ENCODE data around the gene PER1.

The PER1 gene

GRCh38 chr17:8144401-8145231, 7.6 kb downstream of the PER1 start:
- H3K4me3 ChIP-seq, result no peak overlapping the region
- no peak for TF ChIP-seq CTCF (IDR thresholded peaks at IDR 0.05)
- peaks cover 100% of the 10 kb centered on the region in 3 donors for H3K36me3 ChIP-seq
- intact Hi-C loops (cut with DNase I; ENCODE audit: low total_unique reads), result no loop called here
- no peaks in the 10 kb centered on the region for H3K27me3 ChIP-seq
- peaks cover 0 to 71% (median 33%) of the 10 kb centered on the region in 4 donors for H3K4me1 ChIP-seq
- DNase-seq, result no peak
- no peaks in the 10 kb centered on the region for H3K9me3 ChIP-seq
- peak overlapping the region; percentile 99 to 100 for H3K27ac ChIP-seq

- Histone ChIP-seq H3K36me3 (peaks cover 94 to 97% (median 95%) of the 10 kb centered on the region in 3 donors), H3K27me3 (no peaks in the 10 kb centered on the region), H3K4me1 (peaks cover 0 to 71% (median 30%) of the 10 kb centered on the region in 4 donors), H3K4me3 (no peak overlapping the region), H3K9me3 (no peaks in the 10 kb centered on the region), H3K27ac (peak overlapping the region; percentile 29 to 100)
- peak in 1 of 2 donors; percentile 24 for DNase-seq
- intact Hi-C loops (cut with DNase I; ENCODE audit: low total_unique reads), result no loop called here
- TF ChIP-seq CTCF (IDR thresholded peaks at IDR 0.05), result no peak
Measured at GRCh38 chr17:8143581-8144400, 8.4 kb downstream of the PER1 start.

GRCh38 chr17:8142887-8143580, 9.2 kb downstream of the PER1 start:
- intact Hi-C loops (cut with DNase I; ENCODE audit: low total_unique reads), result no loop called here
- Histone ChIP-seq H3K36me3 (peaks cover 87 to 89% (median 88%) of the 10 kb centered on the region in 3 donors), H3K27me3 (no peaks in the 10 kb centered on the region), H3K4me1 (peaks cover 0 to 69% (median 35%) of the 10 kb centered on the region in 4 donors), H3K9me3 (no peaks in the 10 kb centered on the region), H3K4me3 (no peak overlapping the region), H3K27ac (peak overlapping the region; percentile 29 to 100)
- no peak for DNase-seq
- no peak for TF ChIP-seq CTCF (IDR thresholded peaks at IDR 0.05)

GRCh38 chr17:8142158-8142886, 9.9 kb downstream of the PER1 start:
- peak; percentile 26 to 72 for DNase-seq
- peaks cover 0 to 66% (median 34%) of the 10 kb centered on the region in 4 donors for H3K4me1 ChIP-seq
- intact Hi-C loops (cut with DNase I; ENCODE audit: low total_unique reads), result no loop called here

More at GRCh38 chr17:8142158-8142886, 9.9 kb downstream of the PER1 start:
- H3K27me3 ChIP-seq, result no peaks in the 10 kb centered on the region
- peak overlapping the region; percentile 29 to 100 for H3K27ac ChIP-seq
- no peaks in the 10 kb centered on the region for H3K9me3 ChIP-seq
- H3K36me3 ChIP-seq, result peaks cover 79 to 82% (median 81%) of the 10 kb centered on the region in 3 donors
- H3K4me3 ChIP-seq, result no peak overlapping the region
- TF ChIP-seq CTCF (IDR thresholded peaks at IDR 0.05), result no peak
